Prostate gland (tissue), 2 donors: ENCODE results near the gene KLF7.
"Not testable (repeated sequence)": the region's sequence is repeated elsewhere in the genome, so short reads cannot be mapped to it uniquely, and the experiment has no call there.

Experiments
- POLR2A ChIP-seq: fragments of 450-650 bp; IDR thresholded peaks from one replicate; pipeline ENCODE4 v1.6.1; 2016; ENCODE audit warnings: antibody characterized with exemption, mild to moderate bottlenecking
- POLR2AphosphoS5 ChIP-seq: sonication (generic); formaldehyde crosslinking; IDR thresholded peaks from one replicate; pipeline ENCODE4 v1.6.1; 2017; ENCODE audit warnings: antibody characterized with exemption
- TF ChIP-seq, protein P1 (sequence below), 4 experiments: fragments of 200-600 bp in 2 of 4; fragments of 450-650 bp in 2 of 4; sonication (generic) in 2 of 4; IDR thresholded peaks; 1 replicate in 3 of 4; 2 replicates in 1 of 4; pipeline ENCODE4 v1.5.1; 2016 to 2019; ENCODE audit warnings: antibody characterized with exemption in 4 of 4, mild to moderate bottlenecking in 2 of 4, moderate library complexity in 2 of 4

GRCh38 chr2:207037023-207037422, 128.7 kb downstream of the KLF7 start:
- TF ChIP-seq, protein P1, sequence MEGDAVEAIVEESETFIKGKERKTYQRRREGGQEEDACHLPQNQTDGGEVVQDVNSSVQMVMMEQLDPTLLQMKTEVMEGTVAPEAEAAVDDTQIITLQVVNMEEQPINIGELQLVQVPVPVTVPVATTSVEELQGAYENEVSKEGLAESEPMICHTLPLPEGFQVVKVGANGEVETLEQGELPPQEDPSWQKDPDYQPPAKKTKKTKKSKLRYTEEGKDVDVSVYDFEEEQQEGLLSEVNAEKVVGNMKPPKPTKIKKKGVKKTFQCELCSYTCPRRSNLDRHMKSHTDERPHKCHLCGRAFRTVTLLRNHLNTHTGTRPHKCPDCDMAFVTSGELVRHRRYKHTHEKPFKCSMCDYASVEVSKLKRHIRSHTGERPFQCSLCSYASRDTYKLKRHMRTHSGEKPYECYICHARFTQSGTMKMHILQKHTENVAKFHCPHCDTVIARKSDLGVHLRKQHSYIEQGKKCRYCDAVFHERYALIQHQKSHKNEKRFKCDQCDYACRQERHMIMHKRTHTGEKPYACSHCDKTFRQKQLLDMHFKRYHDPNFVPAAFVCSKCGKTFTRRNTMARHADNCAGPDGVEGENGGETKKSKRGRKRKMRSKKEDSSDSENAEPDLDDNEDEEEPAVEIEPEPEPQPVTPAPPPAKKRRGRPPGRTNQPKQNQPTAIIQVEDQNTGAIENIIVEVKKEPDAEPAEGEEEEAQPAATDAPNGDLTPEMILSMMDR (IDR thresholded peaks at IDR 0.05) = not testable (repeated sequence)
- TF ChIP-seq POLR2A, POLR2AphosphoS5: not testable (repeated sequence)
